GM21381 (cell line): ENCODE results near the gene ZFTA.
"Not testable (repeated sequence)": the region's sequence is repeated elsewhere in the genome, so short reads cannot be mapped to it uniquely, and the experiment has no call there.

ENCODE experiments used
- ATAC-seq: cut with Tn5 transposase; IDR thresholded peaks from one replicate; pipeline ENCODE4 v1.9.1; 2021; ENCODE audit warnings: mild to moderate bottlenecking, moderate library complexity; ENCODE audit not compliant: unreplicated experiment

Gene ZFTA

GRCh38 chr11:63779039-63779438 lies 10.5 kb upstream of the ZFTA start:
- ATAC-seq: no peak

- ATAC-seq: no peak
These were observed 6.6 kb upstream of the ZFTA start for GRCh38 chr11:63775191-63775590.

GRCh38 chr11:63771741-63772318 lies 3.3 kb upstream of the ZFTA start:
- not testable (repeated sequence) for ATAC-seq

GRCh38 chr11:63770763-63771162 lies 2.2 kb upstream of the ZFTA start:
- ATAC-seq: no peak

- no peak for ATAC-seq
These were observed 1.3 kb upstream of the ZFTA start for GRCh38 chr11:63769714-63770455.

GRCh38 chr11:63769042-63769713 lies 603 bp upstream of the ZFTA start:
- peak; percentile 40 for ATAC-seq

- no peak for ATAC-seq
These were observed 874 bp downstream of the ZFTA start for GRCh38 chr11:63767565-63768236.

GRCh38 chr11:63767267-63767564 lies 1.4 kb downstream of the ZFTA start:
- no peak for ATAC-seq

- ATAC-seq: no peak
These were observed 1.9 kb downstream of the ZFTA start for GRCh38 chr11:63766531-63767235.

GRCh38 chr11:63765688-63766241 lies 2.8 kb downstream of the ZFTA start:
- no peak for ATAC-seq

GRCh38 chr11:63764679-63765647 lies 3.6 kb downstream of the ZFTA start:
- no peak for ATAC-seq

- no peak for ATAC-seq
These were observed 4.3 kb downstream of the ZFTA start for GRCh38 chr11:63764340-63764678.

- no peak for ATAC-seq
These were observed 4.9 kb downstream of the ZFTA start for GRCh38 chr11:63763496-63764339.

- no peak for ATAC-seq
These were observed 5.7 kb downstream of the ZFTA start for GRCh38 chr11:63762654-63763495.

- ATAC-seq: no peak
These were observed 6.5 kb downstream of the ZFTA start for GRCh38 chr11:63761931-63762653.

- no peak for ATAC-seq
These were observed 7.4 kb downstream of the ZFTA start for GRCh38 chr11:63761188-63761587.

- ATAC-seq: no peak
These were observed 8.0 kb downstream of the ZFTA start for GRCh38 chr11:63760487-63761079.
